IPS-18a (cell line): ENCODE results near the gene LRCH2.
A peak's percentile ranks its signal among the peaks of the same experiment; 100 is the strongest.

Source experiments
- H3K27ac ChIP-seq: one replicate; pipeline ENCODE4 v1.5.1; 2013; ENCODE audit warnings: low read length
- H3K27me3 ChIP-seq: one replicate; pipeline ENCODE4 v1.6.1; 2013; ENCODE audit warnings: mild to moderate bottlenecking, low read length; ENCODE audit not compliant: control insufficient read depth, insufficient read depth
- H3K36me3 ChIP-seq: one replicate; pipeline ENCODE4 v1.6.1; 2013; ENCODE audit warnings: low read depth, low read length; ENCODE audit not compliant: control insufficient read depth
- H3K4me1 ChIP-seq: one replicate; pipeline ENCODE4 v1.6.1; 2013; ENCODE audit warnings: low read depth, low read length; ENCODE audit not compliant: control insufficient read depth
- H3K4me3 ChIP-seq: one replicate; pipeline ENCODE4 v1.5.1; 2013; ENCODE audit warnings: low read length
- H3K9ac ChIP-seq: one replicate; pipeline ENCODE4 v1.6.1; 2013; ENCODE audit warnings: mild to moderate bottlenecking, low read length, moderate library complexity
- H3K9me3 ChIP-seq: one replicate; pipeline ENCODE4 v1.6.1; 2013; ENCODE audit warnings: low read depth, low read length; ENCODE audit not compliant: control insufficient read depth

The LRCH2 gene

DNA sequence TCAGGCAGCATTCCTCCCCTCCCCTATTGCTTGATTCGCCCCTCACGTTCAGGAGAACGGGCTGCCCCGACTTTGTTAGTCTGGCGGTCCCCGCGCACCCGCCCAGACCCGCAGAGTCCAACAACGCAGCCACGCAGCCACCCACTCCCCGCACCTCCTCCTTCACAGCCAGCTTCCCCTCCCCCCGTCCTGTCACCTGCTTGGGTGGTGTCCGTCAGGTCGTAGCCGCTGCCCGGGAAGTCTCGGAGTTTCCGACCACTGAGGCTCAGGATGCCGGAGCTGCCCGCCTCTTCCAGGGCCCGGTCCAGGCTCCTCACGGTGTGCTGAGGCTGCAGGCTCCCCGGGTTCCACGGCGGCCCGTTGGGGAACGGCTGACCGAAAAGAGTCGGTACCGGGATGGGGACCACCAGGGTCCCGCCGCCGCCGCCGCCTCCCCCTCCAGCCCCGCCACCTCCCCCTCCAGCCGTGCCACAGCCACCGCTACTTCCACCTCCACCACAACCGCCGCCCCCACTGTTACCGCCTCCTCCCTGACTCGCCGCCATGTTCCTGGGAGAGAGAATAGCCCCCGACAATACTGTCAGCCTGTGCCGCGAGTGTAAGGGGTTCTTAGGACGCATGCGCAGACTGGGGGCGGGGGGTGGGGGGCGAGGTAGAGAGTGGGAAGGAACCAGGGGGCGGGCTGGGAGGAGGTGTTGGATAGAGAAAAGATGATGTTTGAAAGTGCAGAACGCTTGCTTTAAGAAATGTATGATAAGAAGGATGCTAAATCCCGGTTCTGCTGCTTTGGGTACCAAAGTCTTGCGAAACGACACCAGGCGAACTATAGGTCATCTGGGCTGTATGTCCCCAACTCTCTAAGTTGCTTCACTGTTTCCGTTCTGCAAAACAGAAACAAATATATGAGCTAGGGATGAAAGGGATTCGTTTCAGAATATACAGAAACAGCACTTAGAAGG lies at the start of gene LRCH2:
TSS of gene LRCH2 (minus strand) at position 600 of the 959 bp plus-strand sequence. CDS start at position 545, 55 bp downstream.
- Histone ChIP-seq H3K27ac (no peak within 1 kb of the TSS), H3K27me3 (peaks cover 7% of the 10 kb centered on the region), H3K9me3 (no peaks in the 10 kb centered on the region), H3K36me3 (no peaks in the 10 kb centered on the region), H3K9ac (peak within 1 kb of the TSS; percentile 49), H3K4me3 (peak within 1 kb of the TSS; percentile 88), H3K4me1 (peaks cover 32% of the 10 kb centered on the region)

DNA sequence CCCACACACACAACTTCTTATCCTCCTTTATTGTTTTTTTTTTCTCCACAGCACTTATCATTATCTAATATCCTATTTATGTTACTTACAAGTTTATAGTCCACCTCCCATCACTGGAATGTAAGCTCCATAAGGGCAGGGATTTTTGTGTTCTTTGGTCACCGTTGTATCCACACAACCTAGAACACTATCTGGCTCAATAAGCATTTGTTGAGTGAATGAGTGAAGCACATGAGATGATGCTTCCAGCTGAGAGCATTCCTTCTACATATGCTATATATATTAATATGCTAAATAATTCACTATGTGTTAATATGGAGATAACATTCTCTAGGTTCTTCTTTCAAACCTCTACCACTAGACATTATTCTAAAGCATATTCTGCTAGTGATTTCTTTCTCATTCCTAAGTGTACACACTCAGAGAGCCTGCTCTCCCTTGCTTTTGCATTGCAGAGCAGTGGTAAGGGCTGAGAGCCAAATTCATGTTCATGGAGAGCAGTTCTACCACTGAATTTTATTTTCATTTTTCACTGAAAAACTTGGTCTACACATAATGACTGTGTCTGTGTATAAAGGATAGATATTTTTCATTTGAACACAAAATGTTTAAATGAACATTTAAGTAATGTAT lies 35.3 kb upstream of the LRCH2 start:
- no peaks in the 10 kb centered on the region for H3K9me3 ChIP-seq
- no peak overlapping the region for H3K4me3 ChIP-seq
- no peaks in the 10 kb centered on the region for H3K36me3 ChIP-seq
- H3K27me3 ChIP-seq = no peaks in the 10 kb centered on the region
- no peaks in the 10 kb centered on the region for H3K4me1 ChIP-seq
- no peak overlapping the region for H3K9ac ChIP-seq
- no peak overlapping the region for H3K27ac ChIP-seq

- H3K4me3 ChIP-seq = no peak overlapping the region
- H3K36me3 ChIP-seq = no peaks in the 10 kb centered on the region
- H3K9ac ChIP-seq = no peak overlapping the region
- H3K9me3 ChIP-seq = no peaks in the 10 kb centered on the region
- H3K27ac ChIP-seq = no peak overlapping the region
- H3K27me3 ChIP-seq = no peaks in the 10 kb centered on the region
- no peaks in the 10 kb centered on the region for H3K4me1 ChIP-seq
Measured at GRCh38 chrX:115268421-115268820, 34.5 kb upstream of the LRCH2 start.

- H3K27ac ChIP-seq = no peak overlapping the region
- no peaks in the 10 kb centered on the region for H3K27me3 ChIP-seq
- no peak overlapping the region for H3K4me3 ChIP-seq
- H3K4me1 ChIP-seq = no peaks in the 10 kb centered on the region
- H3K36me3 ChIP-seq = no peaks in the 10 kb centered on the region
- no peaks in the 10 kb centered on the region for H3K9me3 ChIP-seq
- H3K9ac ChIP-seq = no peak overlapping the region
Measured at GRCh38 chrX:115266300-115266699, 32.4 kb upstream of the LRCH2 start.

GRCh38 chrX:115264009-115264408 lies 30.1 kb upstream of the LRCH2 start:
- Histone ChIP-seq H3K27me3 (no peaks in the 10 kb centered on the region), H3K9ac (no peak overlapping the region), H3K4me1 (no peaks in the 10 kb centered on the region), H3K4me3 (no peak overlapping the region), H3K36me3 (no peaks in the 10 kb centered on the region), H3K9me3 (no peaks in the 10 kb centered on the region), H3K27ac (no peak overlapping the region)

DNA sequence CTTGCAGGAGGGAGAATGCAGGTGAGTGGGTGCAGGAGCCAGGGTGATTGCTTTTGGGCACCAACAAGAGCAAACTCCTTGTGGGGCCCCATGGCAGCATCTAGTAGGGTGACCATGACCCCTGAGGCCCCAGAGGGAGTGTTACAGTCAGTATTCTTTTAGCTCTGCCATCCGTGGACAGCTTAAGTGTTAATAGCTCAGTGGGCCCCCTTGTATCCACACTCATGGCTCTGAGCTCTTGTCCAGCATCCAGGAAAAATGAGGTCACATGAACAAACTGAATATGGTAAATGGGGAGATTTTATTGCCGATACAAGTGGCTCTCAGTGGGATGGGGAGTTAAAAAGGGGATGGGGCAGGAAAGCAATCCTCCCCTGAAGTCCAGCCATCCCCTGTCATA lies 27.3 kb upstream of the LRCH2 start:
- H3K4me1 ChIP-seq = no peaks in the 10 kb centered on the region
- no peak overlapping the region for H3K4me3 ChIP-seq
- no peak overlapping the region for H3K27ac ChIP-seq
- H3K27me3 ChIP-seq = no peaks in the 10 kb centered on the region
- H3K36me3 ChIP-seq = no peaks in the 10 kb centered on the region
- no peaks in the 10 kb centered on the region for H3K9me3 ChIP-seq
- H3K9ac ChIP-seq = no peak overlapping the region

GRCh38 chrX:115260330-115260729 lies 26.4 kb upstream of the LRCH2 start:
- Histone ChIP-seq H3K27ac (no peak overlapping the region), H3K9me3 (no peaks in the 10 kb centered on the region), H3K27me3 (no peaks in the 10 kb centered on the region), H3K4me3 (no peak overlapping the region), H3K9ac (no peak overlapping the region), H3K36me3 (no peaks in the 10 kb centered on the region), H3K4me1 (no peaks in the 10 kb centered on the region)

GRCh38 chrX:115259238-115259875 lies 25.5 kb upstream of the LRCH2 start:
- Histone ChIP-seq H3K36me3 (no peaks in the 10 kb centered on the region), H3K9ac (no peak overlapping the region), H3K4me1 (no peaks in the 10 kb centered on the region), H3K9me3 (no peaks in the 10 kb centered on the region), H3K27me3 (no peaks in the 10 kb centered on the region), H3K4me3 (no peak overlapping the region), H3K27ac (no peak overlapping the region)

GRCh38 chrX:115257711-115258110 lies 23.8 kb upstream of the LRCH2 start:
- H3K4me1 ChIP-seq = no peaks in the 10 kb centered on the region
- no peaks in the 10 kb centered on the region for H3K27me3 ChIP-seq
- H3K9me3 ChIP-seq = no peaks in the 10 kb centered on the region
- H3K4me3 ChIP-seq = no peak overlapping the region
- H3K27ac ChIP-seq = no peak overlapping the region
- H3K36me3 ChIP-seq = no peaks in the 10 kb centered on the region
- H3K9ac ChIP-seq = no peak overlapping the region

- Histone ChIP-seq H3K36me3 (no peaks in the 10 kb centered on the region), H3K4me3 (no peak overlapping the region), H3K9ac (no peak overlapping the region), H3K27ac (no peak overlapping the region), H3K27me3 (no peaks in the 10 kb centered on the region), H3K9me3 (no peaks in the 10 kb centered on the region), H3K4me1 (no peaks in the 10 kb centered on the region)
Measured at GRCh38 chrX:115255003-115255402, 21.1 kb upstream of the LRCH2 start.

- Histone ChIP-seq H3K9me3 (no peaks in the 10 kb centered on the region), H3K36me3 (no peaks in the 10 kb centered on the region), H3K27ac (no peak overlapping the region), H3K9ac (no peak overlapping the region), H3K27me3 (no peaks in the 10 kb centered on the region), H3K4me1 (no peaks in the 10 kb centered on the region), H3K4me3 (no peak overlapping the region)
Measured at GRCh38 chrX:115251458-115252233, 17.8 kb upstream of the LRCH2 start.
